ENCODE results near the gene DHRS4L2.
"Not testable (repeated sequence)": the region's sequence is repeated elsewhere in the genome, so short reads cannot be mapped to it uniquely, and the experiment has no call there.

DHRS4L2 gene

GRCh38 chr14:24036963-24037657, 48.4 kb downstream of the DHRS4L2 start:
- peak overlapping the region; percentile 70 to 80 (median 75) for H3K4me3 ChIP-seq (ENCODE audit: low read depth in 1 of 5, low read length in 5 of 5)
- H3K27ac ChIP-seq (ENCODE audit: low read depth, low read length), result peak overlapping the region; percentile 78
- not testable (repeated sequence) for H3K27me3 ChIP-seq (ENCODE audit: control insufficient read depth in 5 of 5, insufficient read depth in 4 of 5, low read length in 5 of 5); H3K36me3 ChIP-seq (ENCODE audit: control insufficient read depth in 5 of 5, insufficient read depth in 5 of 5, low read length in 5 of 5); H3K9me3 ChIP-seq (ENCODE audit: control insufficient read depth in 5 of 5, low read length in 5 of 5)
- peaks cover 0 to 23% (median 11%) of the 10 kb centered on the region in 5 donors for H3K4me1 ChIP-seq (ENCODE audit: control insufficient read depth in 5 of 5, insufficient read depth in 5 of 5, low read length in 5 of 5)
- peak overlapping the region in 3 of 5 donors; percentile 74 to 85 (median 76) for H3K9ac ChIP-seq (ENCODE audit: low read length in 5 of 5)

- H3K27ac ChIP-seq (ENCODE audit: low read depth, low read length), result no peak overlapping the region
- H3K4me1 ChIP-seq (ENCODE audit: control insufficient read depth in 5 of 5, insufficient read depth in 5 of 5, low read length in 5 of 5), result peaks cover 0 to 23% (median 13%) of the 10 kb centered on the region in 5 donors
Observed at GRCh38 chr14:24037658-24038037, 48.9 kb downstream of the DHRS4L2 start.

GRCh38 chr14:24038686-24039085, 50.0 kb downstream of the DHRS4L2 start:
- no peak overlapping the region for H3K4me3 ChIP-seq (ENCODE audit: low read depth in 1 of 5, low read length in 5 of 5)
- no peak overlapping the region for H3K9ac ChIP-seq (ENCODE audit: low read length in 5 of 5)
- H3K9me3 ChIP-seq (ENCODE audit: control insufficient read depth in 5 of 5, low read length in 5 of 5), result no peaks in the 10 kb centered on the region
- H3K4me1 ChIP-seq (ENCODE audit: control insufficient read depth in 5 of 5, insufficient read depth in 5 of 5, low read length in 5 of 5), result peaks cover 0 to 20% (median 15%) of the 10 kb centered on the region in 5 donors
- no peaks in the 10 kb centered on the region for H3K27me3 ChIP-seq (ENCODE audit: control insufficient read depth in 5 of 5, insufficient read depth in 4 of 5, low read length in 5 of 5)
- H3K36me3 ChIP-seq (ENCODE audit: control insufficient read depth in 5 of 5, insufficient read depth in 5 of 5, low read length in 5 of 5), result no peaks in the 10 kb centered on the region
- no peak overlapping the region for H3K27ac ChIP-seq (ENCODE audit: low read depth, low read length)

More at GRCh38 chr14:24037658-24038037, 48.9 kb downstream of the DHRS4L2 start:
- Histone ChIP-seq H3K36me3 (ENCODE audit: control insufficient read depth in 5 of 5, insufficient read depth in 5 of 5, low read length in 5 of 5) (no peaks in the 10 kb centered on the region), H3K9me3 (ENCODE audit: control insufficient read depth in 5 of 5, low read length in 5 of 5) (peaks cover 0 to 3% (median under 1%) of the 10 kb centered on the region in 5 donors), H3K27me3 (ENCODE audit: control insufficient read depth in 5 of 5, insufficient read depth in 4 of 5, low read length in 5 of 5) (no peaks in the 10 kb centered on the region), H3K9ac (ENCODE audit: low read length in 5 of 5) (no peak overlapping the region), H3K4me3 (ENCODE audit: low read depth in 1 of 5, low read length in 5 of 5) (no peak overlapping the region)

- H3K9ac ChIP-seq (ENCODE audit: low read length in 5 of 5), result no peak overlapping the region
- no peak overlapping the region for H3K4me3 ChIP-seq (ENCODE audit: low read depth in 1 of 5, low read length in 5 of 5)
- H3K36me3 ChIP-seq (ENCODE audit: control insufficient read depth in 5 of 5, insufficient read depth in 5 of 5, low read length in 5 of 5), result no peaks in the 10 kb centered on the region
- H3K4me1 ChIP-seq (ENCODE audit: control insufficient read depth in 5 of 5, insufficient read depth in 5 of 5, low read length in 5 of 5), result peaks cover 0 to 14% (median 10%) of the 10 kb centered on the region in 5 donors
- H3K27ac ChIP-seq (ENCODE audit: low read depth, low read length), result no peak overlapping the region
- H3K9me3 ChIP-seq (ENCODE audit: control insufficient read depth in 5 of 5, low read length in 5 of 5), result no peaks in the 10 kb centered on the region
- H3K27me3 ChIP-seq (ENCODE audit: control insufficient read depth in 5 of 5, insufficient read depth in 4 of 5, low read length in 5 of 5), result no peaks in the 10 kb centered on the region
Observed at GRCh38 chr14:24040692-24041091, 52.0 kb downstream of the DHRS4L2 start.

GRCh38 chr14:24042746-24043145, 54.0 kb downstream of the DHRS4L2 start:
- Histone ChIP-seq H3K27me3 (ENCODE audit: control insufficient read depth in 5 of 5, insufficient read depth in 4 of 5, low read length in 5 of 5) (no peaks in the 10 kb centered on the region), H3K27ac (ENCODE audit: low read depth, low read length) (no peak overlapping the region), H3K9ac (ENCODE audit: low read length in 5 of 5) (peak overlapping the region in 1 of 5 donors; percentile 44), H3K4me1 (ENCODE audit: control insufficient read depth in 5 of 5, insufficient read depth in 5 of 5, low read length in 5 of 5) (peaks cover 0 to 5% (median 0%) of the 10 kb centered on the region in 5 donors), H3K9me3 (ENCODE audit: control insufficient read depth in 5 of 5, low read length in 5 of 5) (no peaks in the 10 kb centered on the region), H3K4me3 (ENCODE audit: low read depth in 1 of 5, low read length in 5 of 5) (peak overlapping the region in 1 of 5 donors; percentile 44), H3K36me3 (ENCODE audit: control insufficient read depth in 5 of 5, insufficient read depth in 5 of 5, low read length in 5 of 5) (no peaks in the 10 kb centered on the region)

GRCh38 chr14:24049002-24049401, 60.3 kb downstream of the DHRS4L2 start:
- H3K9me3 ChIP-seq (ENCODE audit: control insufficient read depth in 5 of 5, low read length in 5 of 5); H3K27ac ChIP-seq (ENCODE audit: low read depth, low read length); H3K9ac ChIP-seq (ENCODE audit: low read length in 5 of 5); H3K27me3 ChIP-seq (ENCODE audit: control insufficient read depth in 5 of 5, insufficient read depth in 4 of 5, low read length in 5 of 5); H3K36me3 ChIP-seq (ENCODE audit: control insufficient read depth in 5 of 5, insufficient read depth in 5 of 5, low read length in 5 of 5); H3K4me3 ChIP-seq (ENCODE audit: low read depth in 1 of 5, low read length in 5 of 5): not testable (repeated sequence)
- peaks cover 0 to 22% (median 17%) of the 10 kb centered on the region in 5 donors for H3K4me1 ChIP-seq (ENCODE audit: control insufficient read depth in 5 of 5, insufficient read depth in 5 of 5, low read length in 5 of 5)

GRCh38 chr14:24050753-24051152, 62.0 kb downstream of the DHRS4L2 start:
- H3K4me1 ChIP-seq (ENCODE audit: control insufficient read depth in 5 of 5, insufficient read depth in 5 of 5, low read length in 5 of 5), result peaks cover 0 to 22% (median 17%) of the 10 kb centered on the region in 5 donors
- H3K9ac ChIP-seq (ENCODE audit: low read length in 5 of 5); H3K27ac ChIP-seq (ENCODE audit: low read depth, low read length); H3K9me3 ChIP-seq (ENCODE audit: control insufficient read depth in 5 of 5, low read length in 5 of 5); H3K27me3 ChIP-seq (ENCODE audit: control insufficient read depth in 5 of 5, insufficient read depth in 4 of 5, low read length in 5 of 5); H3K36me3 ChIP-seq (ENCODE audit: control insufficient read depth in 5 of 5, insufficient read depth in 5 of 5, low read length in 5 of 5); H3K4me3 ChIP-seq (ENCODE audit: low read depth in 1 of 5, low read length in 5 of 5): not testable (repeated sequence)

GRCh38 chr14:24051176-24051788, 62.6 kb downstream of the DHRS4L2 start:
- Histone ChIP-seq H3K9ac (ENCODE audit: low read length in 5 of 5) (peak overlapping the region in 4 of 5 donors; percentile 71 to 86 (median 76)), H3K4me3 (ENCODE audit: low read depth in 1 of 5, low read length in 5 of 5) (peak overlapping the region; percentile 53 to 82 (median 73)), H3K27me3 (ENCODE audit: control insufficient read depth in 5 of 5, insufficient read depth in 4 of 5, low read length in 5 of 5) (peaks cover 0 to 10% (median 2%) of the 10 kb centered on the region in 5 donors), H3K27ac (ENCODE audit: low read depth, low read length) (no peak overlapping the region), H3K36me3 (ENCODE audit: control insufficient read depth in 5 of 5, insufficient read depth in 5 of 5, low read length in 5 of 5) (no peaks in the 10 kb centered on the region), H3K9me3 (ENCODE audit: control insufficient read depth in 5 of 5, low read length in 5 of 5) (no peaks in the 10 kb centered on the region), H3K4me1 (ENCODE audit: control insufficient read depth in 5 of 5, insufficient read depth in 5 of 5, low read length in 5 of 5) (peaks cover 0 to 22% (median 17%) of the 10 kb centered on the region in 5 donors)

- H3K36me3 ChIP-seq (ENCODE audit: control insufficient read depth in 5 of 5, insufficient read depth in 5 of 5, low read length in 5 of 5), result no peaks in the 10 kb centered on the region
- peaks cover 0 to 10% (median 2%) of the 10 kb centered on the region in 5 donors for H3K27me3 ChIP-seq (ENCODE audit: control insufficient read depth in 5 of 5, insufficient read depth in 4 of 5, low read length in 5 of 5)
- H3K27ac ChIP-seq (ENCODE audit: low read depth, low read length), result no peak within 1 kb of the TSS
- peak within 1 kb of the TSS in 4 of 5 donors; percentile 71 to 86 (median 76) for H3K9ac ChIP-seq (ENCODE audit: low read length in 5 of 5)
- peak within 1 kb of the TSS; percentile 53 to 82 (median 73) for H3K4me3 ChIP-seq (ENCODE audit: low read depth in 1 of 5, low read length in 5 of 5)
- no peaks in the 10 kb centered on the region for H3K9me3 ChIP-seq (ENCODE audit: control insufficient read depth in 5 of 5, low read length in 5 of 5)
- H3K4me1 ChIP-seq (ENCODE audit: control insufficient read depth in 5 of 5, insufficient read depth in 5 of 5, low read length in 5 of 5), result peaks cover 0 to 22% (median 17%) of the 10 kb centered on the region in 5 donors
Observed at GRCh38 chr14:24051789-24052655, 63.3 kb downstream of the DHRS4L2 start, which contains the start of gene CARMIL3. Gene CARMIL3 (plus strand): TSS chr14:24052009. CDS start chr14:24052154, 145 bp downstream.
